Effector CD8-positive, alpha-beta T cell (primary cell): ENCODE results near the gene LBR.

Experiments used
- DNase-seq: peaks from one replicate; lab custom pipeline; 2025; lab: John Stamatoyannopoulos, UW

The LBR gene

DNA sequence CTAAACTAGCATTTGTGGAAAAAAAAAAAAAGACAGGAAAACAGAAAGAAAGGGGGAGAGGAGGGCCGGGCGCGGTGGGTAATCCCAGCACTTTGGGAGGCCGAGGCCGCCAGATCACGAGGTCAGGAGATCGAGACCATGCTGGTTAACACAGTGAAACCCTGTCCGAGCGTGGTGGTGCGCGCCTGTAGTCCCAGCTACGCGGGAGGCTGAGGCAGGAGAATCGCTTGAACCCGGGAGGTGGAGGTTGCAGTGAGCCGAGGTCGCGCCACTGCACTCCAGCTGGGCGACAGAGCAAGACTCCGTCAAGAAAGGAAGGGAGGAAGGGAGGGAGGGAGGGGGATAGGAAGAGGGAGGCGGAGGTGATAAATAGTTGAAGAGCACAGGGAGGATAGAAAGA lies 54.7 kb downstream of the LBR start:
- DNase-seq: no peak

GRCh38 chr1:225371366-225372010 lies 56.4 kb downstream of the LBR start:
- DNase-seq: no peak

DNA sequence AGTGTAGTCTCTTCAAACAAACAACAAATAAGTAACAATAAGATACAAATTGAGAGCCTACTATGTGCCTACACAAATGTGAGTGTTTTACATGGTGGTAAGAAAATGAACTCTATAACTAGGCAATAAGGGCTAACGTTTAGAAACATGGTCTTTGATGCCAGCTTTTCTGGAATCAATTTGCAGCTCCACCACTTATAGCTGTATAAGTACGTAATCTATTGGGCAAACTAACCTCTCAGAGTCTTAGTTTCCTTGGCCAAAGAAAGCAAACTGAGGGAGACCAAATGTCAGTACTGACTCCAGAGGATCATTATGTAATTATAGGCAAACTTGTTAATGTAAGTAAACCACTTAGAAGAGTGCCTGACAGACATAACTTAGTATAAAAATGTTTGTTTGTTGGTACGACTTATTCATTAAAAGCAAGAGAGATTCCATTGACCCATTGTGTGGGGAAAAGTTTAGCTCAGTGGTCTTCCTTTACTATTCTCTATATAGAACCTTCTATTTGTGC lies 59.7 kb downstream of the LBR start:
- no peak for DNase-seq

- no peak for DNase-seq
Measured at GRCh38 chr1:225366552-225366951, 61.3 kb downstream of the LBR start.

GRCh38 chr1:225366018-225366417 lies 61.8 kb downstream of the LBR start:
- DNase-seq: no peak

GRCh38 chr1:225364439-225364838 lies 63.4 kb downstream of the LBR start:
- DNase-seq: no peak

DNA sequence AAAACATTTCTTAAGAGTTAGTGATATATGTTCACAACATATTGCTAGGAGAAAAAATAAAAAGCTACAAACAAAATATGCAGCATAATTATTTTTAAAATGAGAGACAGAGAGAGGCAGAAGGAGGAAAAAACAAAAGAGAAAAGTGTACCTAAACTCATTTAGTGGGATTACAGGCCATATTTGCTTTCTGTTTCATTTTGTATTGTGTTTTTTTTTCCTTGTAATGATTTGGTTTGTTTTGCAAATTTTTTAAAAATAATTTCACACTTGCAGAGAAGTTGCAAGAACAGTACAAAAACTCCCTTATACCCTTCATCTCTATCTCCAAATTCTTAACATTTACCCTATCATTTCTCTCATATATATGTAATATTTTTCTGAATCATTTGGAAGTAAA lies 65.0 kb downstream of the LBR start:
- no peak for DNase-seq

DNA sequence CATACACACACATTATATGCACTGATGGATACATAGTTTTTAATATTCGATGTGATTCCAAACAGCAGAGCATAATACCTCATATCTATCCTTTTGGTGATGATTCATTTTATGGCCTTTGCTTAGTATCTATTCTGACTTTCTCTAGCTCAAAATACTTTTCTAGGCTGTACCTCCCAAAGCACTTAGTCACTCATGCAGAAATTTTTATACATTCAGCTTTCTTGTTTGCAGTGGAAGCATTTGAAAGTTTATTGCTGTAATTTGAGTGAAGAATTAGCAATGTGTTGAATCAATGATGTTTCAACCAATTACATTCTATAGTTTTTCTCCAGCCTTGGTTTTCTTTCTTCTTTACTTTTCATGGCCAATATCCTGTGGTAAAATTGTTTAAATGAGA lies 66.7 kb downstream of the LBR start:
- DNase-seq: no peak

DNA sequence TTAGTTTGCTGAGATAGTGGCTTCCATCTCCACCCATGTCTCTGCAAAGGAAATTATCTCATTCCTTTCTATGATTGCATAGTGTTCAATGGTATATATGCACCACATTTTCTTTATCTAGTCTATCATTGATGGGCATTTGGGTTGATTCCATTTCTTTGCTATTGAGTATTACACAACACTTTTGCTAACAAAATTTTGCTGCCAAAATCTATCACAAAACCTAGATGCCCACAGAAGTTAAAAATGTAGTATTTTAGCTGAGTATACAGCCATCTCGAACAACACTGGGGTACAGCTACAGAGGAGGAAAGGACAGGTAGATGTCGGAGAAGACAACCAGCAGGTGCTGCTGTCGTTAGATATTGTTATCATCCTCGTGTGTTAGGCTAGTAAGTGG lies 67.7 kb downstream of the LBR start:
- DNase-seq: no peak

GRCh38 chr1:225355863-225356262 lies 72.0 kb downstream of the LBR start:
- no peak for DNase-seq

- DNase-seq: no peak
Measured at GRCh38 chr1:225354906-225355305, 72.9 kb downstream of the LBR start.
